Astrocyte of the cerebellum (primary cell): Measurements from ENCODE around the gene TPO.
"Not testable (repeated sequence)": the region's sequence is repeated elsewhere in the genome, so short reads cannot be mapped to it uniquely, and the experiment has no call there.

ENCODE experiments used
- DNase-seq: peaks from one replicate; pipeline ENCODE4 v3.0.0-alpha.2; 2011; ENCODE audit warnings: low read depth
- H3K4me3 ChIP-seq: 2 replicates; pipeline ENCODE4 v1.5.1; 2011; ENCODE audit warnings: mild to moderate bottlenecking, low read depth, low read length, moderate library complexity
- CTCF ChIP-seq: IDR thresholded peaks from 2 replicates; pipeline ENCODE4 v1.5.1; 2012; ENCODE audit warnings: low read length, low read depth, moderate library complexity, mild to moderate bottlenecking; ENCODE audit errors: missing control alignments
- in situ Hi-C: cut with HindIII; loops from 2 replicates; pipeline ENCODE4 v1.10.0; 2017; ENCODE audit warnings: low sequenced_read_pairs

TPO gene

GRCh38 chr2:1403565-1403964 lies 9.7 kb upstream of the TPO start:
- no peak overlapping the region for H3K4me3 ChIP-seq
- no peak for DNase-seq
- in situ Hi-C loops, result no loop called here
- TF ChIP-seq CTCF, result no peak

GRCh38 chr2:1405124-1405523 lies 8.1 kb upstream of the TPO start:
- TF ChIP-seq CTCF, result no peak
- no peak overlapping the region for H3K4me3 ChIP-seq
- no peak for DNase-seq
- in situ Hi-C loops, result no loop called here

DNA sequence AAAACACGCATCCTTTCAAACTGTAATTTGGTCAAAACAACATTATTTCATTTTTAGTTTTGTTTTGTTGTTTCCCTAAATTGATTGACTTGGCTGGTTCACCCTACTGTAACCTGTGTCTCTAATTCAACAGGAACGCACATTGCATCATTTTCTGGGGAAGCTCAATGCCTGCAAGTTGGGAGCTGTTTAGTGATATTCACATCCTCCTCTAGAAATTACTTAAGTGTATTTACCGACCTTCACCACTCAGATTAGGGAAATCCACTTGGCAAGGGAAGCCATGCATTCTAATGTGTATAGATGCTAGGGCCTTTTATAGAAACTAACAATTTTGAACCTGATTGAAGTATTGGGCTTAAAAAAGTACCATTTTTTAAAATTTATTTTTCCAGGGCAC lies 7.3 kb upstream of the TPO start:
- no peak overlapping the region for H3K4me3 ChIP-seq
- TF ChIP-seq CTCF, result no peak
- in situ Hi-C loops, result no loop called here
- no peak for DNase-seq

GRCh38 chr2:1406434-1406833 lies 6.8 kb upstream of the TPO start:
- no peak for TF ChIP-seq CTCF
- no peak overlapping the region for H3K4me3 ChIP-seq
- in situ Hi-C loops, result no loop called here
- no peak for DNase-seq

GRCh38 chr2:1407950-1408675 lies 5.2 kb upstream of the TPO start:
- H3K4me3 ChIP-seq, result no peak overlapping the region
- no peak for TF ChIP-seq CTCF
- in situ Hi-C loops, result no loop called here
- no peak for DNase-seq

DNA sequence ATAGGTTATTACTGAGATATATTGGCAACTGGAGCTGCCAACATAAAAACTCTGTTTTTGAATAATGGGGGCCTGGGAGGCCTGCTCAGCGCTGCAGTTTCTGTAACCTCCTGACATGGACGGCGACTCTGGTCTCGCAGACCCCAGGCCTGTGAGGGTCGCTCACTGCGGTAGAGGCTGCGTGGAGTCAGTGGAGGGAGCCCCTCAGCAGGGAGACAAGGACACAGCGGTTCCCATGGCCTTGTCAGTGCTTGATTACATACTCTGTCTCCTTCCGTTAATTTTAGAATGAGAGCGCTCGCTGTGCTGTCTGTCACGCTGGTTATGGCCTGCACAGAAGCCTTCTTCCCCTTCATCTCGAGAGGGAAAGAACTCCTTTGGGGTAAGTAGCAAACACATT lies 858 bp downstream of the TPO start:
- in situ Hi-C loops, result no loop called here
- no peak for TF ChIP-seq CTCF
- no peak for DNase-seq
- no peak overlapping the region for H3K4me3 ChIP-seq

DNA sequence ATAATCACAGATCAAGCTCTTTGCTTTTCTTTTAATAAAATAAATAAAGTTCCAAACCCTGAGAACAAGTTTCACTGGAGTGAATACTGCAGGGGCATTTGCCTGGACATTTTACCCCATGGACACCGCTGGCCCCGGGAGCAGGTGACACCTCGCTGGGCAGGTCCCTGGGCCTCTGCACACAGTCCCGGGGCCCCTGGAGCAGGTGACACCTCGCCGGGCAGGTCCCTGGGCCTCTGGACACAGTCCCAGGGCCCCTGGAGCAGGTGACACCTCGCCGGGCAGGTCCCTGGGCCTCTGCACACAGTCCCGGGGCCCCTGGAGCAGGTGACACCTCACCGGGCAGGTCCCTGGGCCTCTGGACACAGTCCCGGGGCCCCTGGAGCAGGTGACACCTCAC lies 1.6 kb downstream of the TPO start:
- DNase-seq, H3K4me3 ChIP-seq, in situ Hi-C loops: not testable (repeated sequence)
